Neural cell (in vitro differentiated cells): ENCODE data around the gene TMEM183A.

Experiments used
- EP300 ChIP-seq: fragments of 450-650 bp; conservative IDR thresholded peaks from 2 replicates; pipeline ENCODE4 v1.6.1; 2014; ENCODE audit warnings: antibody characterized with exemption, mild to moderate bottlenecking, moderate library complexity; ENCODE audit not compliant: poor library complexity, severe bottlenecking
- EZH2 ChIP-seq: fragments of 200-600, 300-800 bp; shearing (Covaris generic), sonication (generic); IDR thresholded peaks from 2 replicates; pipeline ENCODE4 v1.6.1; 2014; ENCODE audit warnings: antibody characterized with exemption, low read length, borderline replicate concordance, mild to moderate bottlenecking; ENCODE audit not compliant: insufficient read depth, poor library complexity, severe bottlenecking
- TAF1 ChIP-seq: IDR thresholded peaks from 2 replicates; pipeline ENCODE4 v1.6.1; 2012; ENCODE audit warnings: low read depth
- TF ChIP-seq, protein P1 (sequence below): fragments of 450-650 bp; IDR thresholded peaks from 2 replicates; pipeline ENCODE4 v1.5.1; 2014; ENCODE audit warnings: antibody characterized with exemption, mild to moderate bottlenecking, moderate library complexity; ENCODE audit not compliant: poor library complexity, severe bottlenecking

DNA sequence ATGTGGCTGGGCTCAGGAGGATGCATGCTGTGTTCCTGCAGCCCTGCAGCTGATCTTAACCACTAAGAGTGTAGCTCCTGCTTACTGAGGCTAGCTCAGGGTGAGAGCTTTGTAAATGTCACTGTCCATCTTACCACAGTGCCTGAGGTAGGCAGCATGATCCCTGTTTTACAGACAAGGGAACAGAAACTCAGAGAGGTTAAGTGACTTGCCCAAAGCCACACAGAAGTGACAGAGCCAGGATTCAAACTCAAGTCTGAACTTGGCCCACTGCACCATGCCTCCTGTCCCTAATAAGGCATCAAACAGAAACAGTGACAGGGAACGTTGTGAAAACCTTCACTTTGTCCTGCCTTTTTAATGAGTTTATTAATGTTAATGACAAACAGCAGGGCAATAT, 47.0 kb downstream of the TMEM183A start:
- TF ChIP-seq, protein P1, sequence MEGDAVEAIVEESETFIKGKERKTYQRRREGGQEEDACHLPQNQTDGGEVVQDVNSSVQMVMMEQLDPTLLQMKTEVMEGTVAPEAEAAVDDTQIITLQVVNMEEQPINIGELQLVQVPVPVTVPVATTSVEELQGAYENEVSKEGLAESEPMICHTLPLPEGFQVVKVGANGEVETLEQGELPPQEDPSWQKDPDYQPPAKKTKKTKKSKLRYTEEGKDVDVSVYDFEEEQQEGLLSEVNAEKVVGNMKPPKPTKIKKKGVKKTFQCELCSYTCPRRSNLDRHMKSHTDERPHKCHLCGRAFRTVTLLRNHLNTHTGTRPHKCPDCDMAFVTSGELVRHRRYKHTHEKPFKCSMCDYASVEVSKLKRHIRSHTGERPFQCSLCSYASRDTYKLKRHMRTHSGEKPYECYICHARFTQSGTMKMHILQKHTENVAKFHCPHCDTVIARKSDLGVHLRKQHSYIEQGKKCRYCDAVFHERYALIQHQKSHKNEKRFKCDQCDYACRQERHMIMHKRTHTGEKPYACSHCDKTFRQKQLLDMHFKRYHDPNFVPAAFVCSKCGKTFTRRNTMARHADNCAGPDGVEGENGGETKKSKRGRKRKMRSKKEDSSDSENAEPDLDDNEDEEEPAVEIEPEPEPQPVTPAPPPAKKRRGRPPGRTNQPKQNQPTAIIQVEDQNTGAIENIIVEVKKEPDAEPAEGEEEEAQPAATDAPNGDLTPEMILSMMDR: no peak
- TF ChIP-seq TAF1: no peak
- TF ChIP-seq EP300: no peak
- TF ChIP-seq EZH2: no peak
